Muscle of leg (tissue), 11 donors: ENCODE data around the gene ACP4. TPM values are rescaled to one million over a fixed set of nuclear protein-coding genes. Genes with fewer than 3 reads are reported as not detected.
"Not testable (repeated sequence)": the region's sequence is repeated elsewhere in the genome, so short reads cannot be mapped to it uniquely, and the experiment has no call there.

ENCODE experiments used
- DNase-seq: peaks from one replicate; pipeline ENCODE4 v3.0.0; 2013
- H3K27ac ChIP-seq: one replicate; pipeline ENCODE4 v1.5.1; 2013; ENCODE audit warnings: mild to moderate bottlenecking, low read length, control low read depth
- H3K27me3 ChIP-seq: one replicate; pipeline ENCODE4 v1.6.1; 2013; ENCODE audit warnings: low read length; ENCODE audit not compliant: control insufficient read depth, insufficient read depth
- H3K36me3 ChIP-seq: one replicate; pipeline ENCODE4 v1.6.1; 2013; ENCODE audit warnings: low read length; ENCODE audit not compliant: control insufficient read depth, insufficient read depth
- H3K4me1 ChIP-seq: one replicate; pipeline ENCODE4 v1.6.1; 2013; ENCODE audit warnings: low read length; ENCODE audit not compliant: control insufficient read depth, insufficient read depth
- H3K4me3 ChIP-seq: one replicate; pipeline ENCODE4 v1.5.1; 2013; ENCODE audit warnings: low read length, control low read depth
- H3K9me3 ChIP-seq: replicated peaks from 2 replicates; pipeline ENCODE4 v1.6.1; 2013; ENCODE audit warnings: low read depth, low read length; ENCODE audit not compliant: control insufficient read depth
- WGBS: methylation state at CpG from one replicate; pipeline ENCODE4 v1.1.5; 2013; ENCODE audit warnings: missing lambda C conversion rate; ENCODE audit not compliant: insufficient coverage; 5-methylcytosine and 5-hydroxymethylcytosine counted together
- polyA plus RNA-seq, 8 donors: library from polyadenylated mRNA; unstranded; fragments of 120-200 nt; gene quantifications; one replicate each; pipeline versions ENCODE4 v1.2.1 to v1.2.3, GENCODE V29; 2013; ENCODE audit warnings: inconsistent platforms in 1 of 8, low replicate concordance in 1 of 8; ENCODE audit not compliant: insufficient read length in 8 of 8, insufficient read depth in 1 of 8
- total RNA-seq: library from RNA; stranded (reverse); fragments of 120-200 nt; gene quantifications from one replicate; pipeline ENCODE4 v1.2.4, GENCODE V29; 2013

ACP4 gene
- total and polyA plus RNA-seq, 9 donors, result 0.15 to 0.16 (median 0.15) TPM; not detected in 6

DNA sequence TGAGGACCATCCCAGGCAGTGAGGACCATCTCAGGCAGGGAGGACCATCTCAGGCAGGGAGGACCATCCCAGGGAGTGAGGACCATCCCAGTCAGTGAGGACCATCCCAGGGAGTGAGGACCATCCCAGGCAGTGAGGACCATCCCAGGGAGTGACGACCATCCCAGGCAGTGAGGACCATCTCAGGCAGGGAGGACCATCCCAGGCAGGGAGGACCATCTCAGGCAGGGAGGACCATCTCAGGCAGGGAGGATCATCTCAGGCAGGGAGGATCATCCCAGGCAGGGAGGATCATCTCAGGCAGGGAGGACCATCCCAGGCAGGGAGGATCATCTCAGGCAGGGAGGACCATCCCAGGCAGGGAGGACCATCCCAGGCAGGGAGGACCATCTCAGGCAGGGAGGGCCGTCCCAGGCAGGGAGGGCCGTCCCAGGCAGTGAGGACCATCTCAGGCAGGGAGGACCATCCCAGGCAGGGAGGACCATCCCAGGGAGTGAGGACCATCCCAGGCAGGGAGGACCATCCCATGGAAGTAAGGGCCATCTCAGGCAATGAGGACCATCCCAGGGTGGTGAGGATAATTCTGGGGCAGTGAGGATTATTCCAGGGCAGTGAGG is 21.5 kb downstream of the ACP4 start:
- not testable (repeated sequence) for H3K4me3 ChIP-seq, H3K4me1 ChIP-seq, H3K27ac ChIP-seq, DNase-seq, H3K9me3 ChIP-seq, H3K36me3 ChIP-seq
- WGBS, result 49% methylated on average over 3 of the region's 3 CpGs
- peaks cover 11% of the 10 kb centered on the region for H3K27me3 ChIP-seq

DNA sequence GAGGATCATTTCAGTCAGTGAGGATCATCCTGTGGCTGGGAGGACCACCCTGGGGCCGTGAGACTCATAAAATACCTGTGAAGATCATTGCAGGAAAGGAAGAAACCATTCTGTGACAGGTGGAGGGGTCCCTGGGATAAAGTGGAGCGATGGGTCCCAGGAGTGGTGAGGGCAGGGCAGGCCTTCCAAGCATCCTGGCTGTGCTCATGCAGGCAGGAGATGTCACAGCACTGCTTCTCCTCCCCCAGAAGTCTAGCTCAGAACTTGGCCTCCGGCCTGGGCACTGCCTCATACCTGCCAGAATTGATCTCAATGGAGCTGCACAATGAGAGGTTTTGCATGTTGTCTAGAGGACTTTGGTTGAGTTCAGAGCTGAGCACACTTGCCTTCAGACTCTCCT is 22.3 kb downstream of the ACP4 start:
- 60% methylated on average over 2 of the region's 3 CpGs for WGBS
- DNase-seq, result no peak
- Histone ChIP-seq H3K27ac (no peak overlapping the region), H3K36me3 (no peaks in the 10 kb centered on the region), H3K9me3 (no peaks in the 10 kb centered on the region), H3K4me3 (no peak overlapping the region), H3K27me3 (peaks cover 16% of the 10 kb centered on the region), H3K4me1 (no peaks in the 10 kb centered on the region)

DNA sequence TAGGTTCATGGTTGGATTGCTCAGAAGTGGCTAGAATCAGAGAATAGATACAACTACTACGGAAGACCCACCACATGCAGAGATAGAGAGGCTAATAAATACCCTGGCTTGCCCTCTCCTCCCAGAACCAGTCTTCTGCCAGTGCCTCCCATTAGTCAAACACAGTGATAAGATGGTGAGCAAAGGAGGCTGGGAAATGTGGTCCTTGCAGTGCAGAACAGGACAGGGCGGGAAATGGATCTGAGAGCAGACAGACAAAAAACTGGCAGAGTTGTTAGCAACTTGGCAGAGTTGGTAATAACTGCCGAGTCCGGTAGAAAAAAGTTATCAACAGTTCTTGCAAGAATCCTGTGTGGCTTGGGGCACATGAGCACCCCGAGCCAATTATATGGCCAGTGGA is 24.7 kb downstream of the ACP4 start:
- peaks cover 39% of the 10 kb centered on the region for H3K27me3 ChIP-seq

DNA sequence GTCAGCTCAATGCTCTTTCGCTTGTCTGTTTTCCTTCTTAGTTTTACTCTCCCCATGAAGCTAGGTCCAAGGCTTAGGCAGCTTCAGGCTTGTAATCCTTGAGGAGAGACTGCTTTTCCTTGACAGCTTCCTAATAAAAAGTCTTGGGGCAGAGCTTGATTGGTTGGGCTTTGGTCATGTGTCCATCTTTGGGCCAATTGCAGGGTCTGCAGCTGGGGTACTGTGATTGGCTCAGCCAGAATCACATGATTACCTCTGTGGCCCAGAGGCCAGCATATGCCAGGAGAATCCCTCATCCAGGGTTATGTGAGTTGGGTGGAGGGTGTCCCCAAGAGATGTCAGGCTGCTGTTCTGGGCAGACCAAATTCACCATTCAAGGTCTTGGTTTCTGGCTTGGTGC is 25.2 kb downstream of the ACP4 start:
- Histone ChIP-seq H3K36me3 (no peaks in the 10 kb centered on the region), H3K9me3 (no peaks in the 10 kb centered on the region), H3K27me3 (peaks cover 43% of the 10 kb centered on the region), H3K4me1 (peaks cover 7% of the 10 kb centered on the region), H3K4me3 (no peak overlapping the region), H3K27ac (no peak overlapping the region)
- 100% methylated on average over 1 of the region's 1 CpG for WGBS
- DNase-seq, result no peak

More for the DNA sequence above, 24.7 kb downstream of the ACP4 start:
- no peaks in the 10 kb centered on the region for H3K9me3 ChIP-seq
- 92% methylated on average over 4 of the region's 5 CpGs for WGBS
- H3K4me3 ChIP-seq, result no peak overlapping the region
- H3K4me1 ChIP-seq, result peaks cover 7% of the 10 kb centered on the region
- no peak overlapping the region for H3K27ac ChIP-seq
- no peak for DNase-seq
- no peaks in the 10 kb centered on the region for H3K36me3 ChIP-seq

DNA sequence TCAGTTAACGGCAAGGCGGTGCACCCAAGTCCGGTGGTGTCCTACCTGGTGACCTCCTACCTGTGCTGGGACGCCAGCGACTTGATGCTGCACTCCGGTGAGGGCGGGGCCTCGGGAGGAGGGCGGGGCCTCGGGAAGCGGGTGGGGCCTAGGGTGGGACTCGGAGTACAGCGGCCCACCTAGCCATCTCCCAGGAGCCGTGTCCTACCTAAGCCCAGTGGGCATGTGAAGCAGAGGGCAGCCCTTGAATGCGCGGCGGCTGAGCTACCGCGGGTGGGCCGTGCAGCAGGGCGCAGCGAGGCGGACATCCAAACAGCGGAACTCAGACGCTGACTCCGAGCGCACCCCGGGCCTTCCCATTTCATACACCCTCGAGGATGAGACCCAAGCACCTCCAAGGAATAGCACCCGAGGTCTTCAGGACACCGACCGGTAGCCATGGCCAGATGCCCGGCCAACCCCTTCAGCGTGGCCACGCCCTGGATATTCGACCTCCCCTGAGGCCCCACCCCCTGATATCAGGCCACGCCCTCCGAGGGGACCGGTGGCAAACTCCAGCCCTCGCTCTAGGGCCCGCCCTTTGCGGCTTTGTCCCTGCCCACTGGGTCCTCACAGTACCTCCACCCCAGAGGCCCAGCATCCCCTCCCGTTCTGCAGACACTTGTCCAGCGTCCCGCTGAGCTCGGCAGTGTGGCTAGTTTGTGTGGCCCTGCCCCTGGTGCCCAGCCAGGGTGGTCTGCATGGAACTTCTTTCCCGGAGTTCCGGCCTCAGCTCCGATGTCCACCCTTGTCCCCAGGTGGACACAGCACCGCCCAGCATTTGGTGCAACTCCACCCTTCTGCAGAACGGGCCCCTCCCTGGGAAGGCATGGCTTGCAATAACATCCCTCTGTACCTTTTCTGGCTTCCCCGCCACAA is 28.0 kb downstream of the ACP4 start:
- Histone ChIP-seq H3K36me3 (no peaks in the 10 kb centered on the region), H3K4me1 (peaks cover 10% of the 10 kb centered on the region), H3K27ac (no peak overlapping the region), H3K9me3 (no peaks in the 10 kb centered on the region), H3K4me3 (no peak overlapping the region), H3K27me3 (peaks cover 67% of the 10 kb centered on the region)
- DNase-seq, result no peak
- 5% methylated on average over 43 of the region's 52 CpGs for WGBS

DNA sequence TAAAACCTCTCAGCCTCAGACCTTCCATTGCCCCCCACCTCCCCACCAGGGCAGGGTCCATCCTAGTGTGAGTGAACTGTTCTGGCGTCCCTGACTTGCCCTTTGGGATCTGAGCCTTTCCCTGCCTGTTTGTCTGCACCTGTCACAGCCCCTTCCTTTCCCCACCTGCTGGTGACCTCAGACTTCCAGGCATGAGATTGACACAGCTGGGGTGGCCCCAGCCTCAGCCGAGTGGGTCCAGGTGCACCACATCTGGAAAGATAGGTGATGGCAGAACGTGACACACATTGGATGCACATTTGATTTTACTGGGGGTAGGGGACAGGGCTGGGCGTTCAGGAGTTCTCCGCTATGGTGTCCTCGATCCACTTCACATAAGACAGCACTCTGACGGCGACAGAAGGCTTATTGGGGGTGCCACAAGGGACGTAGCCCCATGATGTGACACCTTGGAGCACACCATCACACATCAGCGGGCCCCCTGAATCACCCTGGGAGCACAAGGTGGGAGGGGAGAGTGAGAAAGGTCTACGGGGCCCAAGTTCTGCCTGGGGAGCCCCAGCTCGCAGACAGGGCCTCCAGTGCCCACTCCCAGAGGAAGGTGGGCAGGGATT is 28.8 kb downstream of the ACP4 start:
- DNase-seq, result no peak
- no peaks in the 10 kb centered on the region for H3K36me3 ChIP-seq
- no peak overlapping the region for H3K27ac ChIP-seq
- no peak overlapping the region for H3K4me3 ChIP-seq
- H3K9me3 ChIP-seq, result no peaks in the 10 kb centered on the region
- peaks cover 12% of the 10 kb centered on the region for H3K4me1 ChIP-seq
- WGBS, result 54% methylated on average over 7 of the region's 12 CpGs
- H3K27me3 ChIP-seq, result peaks cover 70% of the 10 kb centered on the region

DNA sequence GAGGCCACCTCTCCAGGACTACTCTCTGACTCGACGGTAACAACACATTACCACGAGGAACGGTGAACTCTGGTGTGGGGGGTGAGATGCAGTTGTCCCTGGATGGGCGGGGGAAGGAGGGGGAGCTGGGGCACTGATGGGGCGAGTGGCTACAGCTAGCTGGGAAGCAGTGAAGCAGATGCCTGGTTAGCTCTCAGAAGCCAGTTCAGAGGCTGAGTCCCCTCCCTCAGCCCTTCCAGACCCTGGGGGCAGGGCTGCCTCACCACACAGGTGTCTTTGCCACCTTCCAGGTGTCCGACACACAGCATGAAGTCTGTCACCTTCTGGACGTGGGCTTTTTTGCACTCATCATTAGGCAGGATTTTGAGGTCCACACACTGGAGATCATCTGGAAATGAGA is 29.4 kb downstream of the ACP4 start:
- H3K9me3 ChIP-seq, result no peaks in the 10 kb centered on the region
- peaks cover 13% of the 10 kb centered on the region for H3K4me1 ChIP-seq
- H3K27ac ChIP-seq, result no peak overlapping the region
- H3K36me3 ChIP-seq, result no peaks in the 10 kb centered on the region
- H3K27me3 ChIP-seq, result peaks cover 70% of the 10 kb centered on the region
- WGBS, result 24% methylated on average over 3 of the region's 8 CpGs
- DNase-seq, result no peak
- no peak overlapping the region for H3K4me3 ChIP-seq

DNA sequence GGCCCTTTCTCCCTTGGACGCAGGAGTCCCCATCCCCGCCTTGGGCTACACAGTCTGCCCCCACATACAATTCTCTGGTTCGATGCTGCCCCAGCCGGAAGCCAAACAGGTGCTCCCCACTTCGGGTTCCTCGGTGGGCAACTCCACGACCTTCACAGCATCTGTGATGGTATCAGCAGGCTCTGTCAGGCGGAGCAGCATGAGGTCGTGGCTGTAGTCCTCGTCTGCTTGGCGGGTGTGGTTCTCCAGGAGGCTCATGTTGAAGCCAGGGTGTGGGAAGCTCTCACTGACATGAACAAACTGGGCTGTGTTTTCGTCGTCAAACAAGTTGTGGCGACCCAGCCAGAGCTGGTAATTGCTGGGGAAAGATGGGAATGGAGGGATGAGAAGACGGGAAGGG is 29.9 kb downstream of the ACP4 start:
- Histone ChIP-seq H3K36me3 (no peaks in the 10 kb centered on the region), H3K9me3 (no peaks in the 10 kb centered on the region), H3K4me1 (peaks cover 13% of the 10 kb centered on the region), H3K27ac (no peak overlapping the region), H3K4me3 (no peak overlapping the region), H3K27me3 (peaks cover 69% of the 10 kb centered on the region)
- 16% methylated on average over 10 of the region's 15 CpGs for WGBS
- DNase-seq, result no peak

DNA sequence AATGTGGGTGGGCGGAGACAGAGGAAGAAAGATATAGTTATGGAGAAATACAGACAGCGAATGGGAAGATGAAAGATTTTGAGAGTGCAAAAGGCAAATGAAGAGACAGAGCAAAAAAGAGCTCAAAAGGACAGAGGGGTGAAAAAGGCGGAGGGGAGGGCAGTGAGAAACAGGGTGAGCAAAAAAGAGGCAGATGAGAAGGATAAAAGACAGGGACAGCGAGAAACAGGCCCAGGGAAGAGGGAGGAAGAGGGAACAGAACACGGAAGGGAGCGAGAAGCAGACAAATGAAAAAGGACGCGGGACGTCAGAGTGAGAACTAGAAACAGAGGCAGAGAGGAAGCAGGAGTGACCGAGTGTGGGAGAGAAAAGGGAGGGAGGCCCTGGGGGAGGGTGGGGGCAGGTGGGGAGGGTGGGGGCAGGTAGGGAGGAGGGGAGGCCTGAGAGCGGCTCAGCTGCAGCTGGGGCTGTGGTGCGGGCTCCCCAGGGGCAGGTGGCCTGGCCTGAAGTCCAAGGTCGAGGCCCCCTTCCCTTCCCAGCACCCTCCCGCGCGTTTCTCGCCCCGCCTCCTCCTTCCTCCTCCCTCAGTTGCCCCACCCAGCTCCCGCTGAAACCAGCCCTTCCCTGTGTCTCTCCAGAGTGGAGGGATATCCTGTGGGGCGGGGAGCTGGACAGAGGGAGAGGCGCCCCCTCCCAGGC is 30.5 kb downstream of the ACP4 start:
- no peak for DNase-seq
- WGBS, result 13% methylated on average over 7 of the region's 21 CpGs
- Histone ChIP-seq H3K4me3 (no peak overlapping the region), H3K27me3 (peaks cover 63% of the 10 kb centered on the region), H3K9me3 (no peaks in the 10 kb centered on the region), H3K36me3 (no peaks in the 10 kb centered on the region), H3K4me1 (peaks cover 13% of the 10 kb centered on the region), H3K27ac (no peak overlapping the region)

DNA sequence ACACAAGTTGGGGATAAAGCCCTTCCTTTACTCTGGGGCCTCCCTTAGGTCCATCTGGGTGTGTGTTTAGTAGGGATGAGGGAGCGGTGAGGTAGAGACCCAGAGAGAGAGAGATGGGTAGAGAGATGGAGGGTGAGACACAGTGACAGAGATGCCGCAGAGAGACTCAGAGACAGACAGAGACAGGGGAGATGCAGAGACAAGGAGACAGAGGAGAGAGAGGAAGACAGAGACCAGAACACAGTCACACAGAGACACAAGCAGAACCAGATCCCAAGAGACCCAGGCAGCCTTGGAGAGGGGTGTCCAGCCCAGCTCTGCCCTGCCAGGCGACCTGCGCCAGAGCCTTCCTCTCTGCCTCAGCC is 31.0 kb downstream of the ACP4 start:
- no peak overlapping the region for H3K4me3 ChIP-seq
- peaks cover 61% of the 10 kb centered on the region for H3K27me3 ChIP-seq
- H3K9me3 ChIP-seq, result no peaks in the 10 kb centered on the region
- no peaks in the 10 kb centered on the region for H3K36me3 ChIP-seq
- DNase-seq, result no peak
- 62% methylated on average over 4 of the region's 4 CpGs for WGBS
- no peak overlapping the region for H3K27ac ChIP-seq
- peaks cover 13% of the 10 kb centered on the region for H3K4me1 ChIP-seq
